ENCODE results near the gene IQGAP1.
"Not testable (repeated sequence)": the region's sequence is repeated elsewhere in the genome, so short reads cannot be mapped to it uniquely, and the experiment has no call there.

Gene IQGAP1

DNA sequence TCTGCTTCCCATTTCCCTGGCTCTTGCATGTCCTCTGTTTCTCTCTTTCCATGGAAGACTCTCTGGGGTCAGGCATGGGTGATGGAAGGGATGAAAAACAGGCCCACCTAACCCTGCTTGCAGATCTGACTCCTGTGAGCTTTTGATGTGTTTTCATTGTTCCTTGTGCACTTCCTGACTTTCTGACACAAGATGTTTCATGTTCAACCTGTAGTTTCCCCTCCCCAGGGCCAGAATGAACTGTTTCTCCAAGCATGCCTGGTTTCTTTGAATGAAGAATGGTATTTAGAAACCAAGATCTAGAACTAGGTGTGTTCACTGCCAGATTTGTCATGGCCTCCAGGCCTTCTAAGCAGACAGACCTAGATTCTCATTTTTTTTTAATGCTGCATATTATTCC is 105.6 kb downstream of the IQGAP1 start:
- DNase-seq = no peak

DNA sequence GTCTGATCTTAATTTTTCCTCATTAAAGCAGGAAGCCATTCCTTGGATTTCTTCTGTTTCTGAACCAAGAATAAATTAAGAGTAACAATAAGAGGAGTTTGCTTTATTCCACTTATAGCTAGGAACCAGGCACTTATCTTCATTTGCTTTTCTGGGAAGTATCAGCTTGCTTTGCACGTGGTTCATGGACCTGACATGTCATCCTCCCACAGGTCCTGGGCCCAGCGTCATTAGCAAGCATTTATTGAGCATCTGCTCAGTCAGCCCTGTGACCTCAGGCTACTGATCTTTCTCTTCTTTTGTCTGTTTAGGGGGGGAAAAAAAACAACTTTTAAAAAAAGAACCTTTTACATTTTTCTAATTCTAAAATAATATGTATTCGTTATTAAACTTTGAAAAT is 107.0 kb downstream of the IQGAP1 start:
- DNase-seq = no peak

DNA sequence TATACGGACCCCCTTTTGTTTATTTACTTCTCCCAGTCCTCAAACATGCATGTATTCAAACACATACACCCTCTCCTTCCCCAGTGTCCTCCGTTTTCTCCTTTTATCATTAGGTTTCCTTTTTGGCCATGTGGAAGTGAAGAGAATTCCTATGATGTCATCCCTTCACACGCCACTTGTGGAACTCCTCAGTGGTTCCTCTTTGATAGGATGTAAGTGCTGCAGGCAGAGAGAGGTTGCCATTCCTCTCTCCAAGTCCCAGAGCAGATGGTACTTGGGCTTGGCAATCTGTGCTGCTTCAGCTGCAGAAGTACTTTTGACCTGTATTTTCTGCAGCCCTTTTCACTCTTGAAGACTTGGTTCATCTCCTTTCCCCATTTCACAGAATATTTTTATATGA is 108.7 kb downstream of the IQGAP1 start:
- no peak for DNase-seq

DNA sequence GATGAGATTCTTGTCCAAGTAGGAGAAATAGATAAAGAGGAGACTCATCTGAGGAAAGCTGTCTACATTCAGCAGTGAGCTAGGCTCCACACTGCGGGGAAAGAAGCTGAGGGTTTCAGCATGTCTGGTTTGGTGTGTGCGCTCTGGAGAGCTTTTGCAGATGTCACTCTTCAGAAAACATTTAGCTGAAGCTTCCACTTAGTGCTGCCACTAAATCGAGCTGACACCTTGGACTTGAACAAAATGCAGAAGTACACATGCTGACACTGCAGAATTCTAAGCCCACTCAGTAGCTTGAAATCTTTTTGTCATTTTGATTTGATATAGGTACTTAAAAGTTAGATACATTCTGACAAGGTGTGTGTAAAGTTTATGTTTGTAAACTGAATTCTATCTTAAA is 109.3 kb downstream of the IQGAP1 start:
- DNase-seq = no peak

DNA sequence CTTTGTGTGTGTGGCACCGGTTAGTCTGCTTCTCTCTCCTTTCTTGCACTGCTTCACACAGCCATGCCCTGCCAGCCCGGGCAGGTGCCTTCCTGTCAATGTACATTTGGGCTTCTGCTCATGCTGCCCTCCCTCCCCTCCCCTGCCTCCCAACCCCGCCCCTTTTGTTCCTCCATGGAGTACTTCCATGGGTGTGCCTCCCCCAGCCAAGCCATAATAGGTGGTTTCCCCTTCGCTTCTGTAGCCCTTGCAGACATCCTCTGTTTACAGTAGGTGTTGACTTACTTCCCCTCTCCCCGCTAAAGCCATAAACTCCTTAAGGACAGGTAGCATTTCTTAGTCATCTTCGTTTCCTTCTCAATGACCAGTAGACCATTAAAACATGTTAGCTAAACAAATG is 109.9 kb downstream of the IQGAP1 start:
- no peak for DNase-seq

DNA sequence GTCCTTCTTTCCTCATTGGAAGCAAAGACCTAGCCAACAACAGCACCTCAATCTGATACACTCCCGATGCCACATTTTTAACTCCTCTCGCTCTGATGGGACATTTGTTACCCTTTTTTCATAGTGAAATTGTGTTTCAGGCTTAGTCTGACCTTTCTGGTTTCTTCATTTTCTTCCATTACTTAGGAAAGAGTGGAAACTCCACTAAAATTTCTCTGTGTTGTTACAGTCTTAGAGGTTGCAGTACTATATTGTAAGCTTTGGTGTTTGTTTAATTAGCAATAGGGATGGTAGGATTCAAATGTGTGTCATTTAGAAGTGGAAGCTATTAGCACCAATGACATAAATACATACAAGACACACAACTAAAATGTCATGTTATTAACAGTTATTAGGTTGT is 112.1 kb downstream of the IQGAP1 start:
- no peak for DNase-seq

DNA sequence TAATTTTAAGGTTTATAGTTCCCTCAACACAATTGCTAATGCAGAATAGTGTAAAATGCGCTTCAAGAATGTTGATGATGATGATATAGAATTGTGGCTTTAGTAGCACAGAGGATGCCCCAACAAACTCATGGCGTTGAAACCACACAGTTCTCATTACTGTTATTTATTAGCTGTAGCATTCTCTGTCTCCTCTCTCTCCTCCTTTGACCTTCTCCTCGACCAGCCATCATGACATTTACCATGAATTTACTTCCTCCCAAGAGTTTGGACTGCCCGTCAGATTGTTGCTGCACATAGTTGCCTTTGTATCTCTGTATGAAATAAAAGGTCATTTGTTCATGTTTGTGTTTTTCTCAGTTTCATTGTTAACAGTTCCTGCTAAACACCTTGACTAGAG is 113.9 kb downstream of the IQGAP1 start:
- no peak for DNase-seq

DNA sequence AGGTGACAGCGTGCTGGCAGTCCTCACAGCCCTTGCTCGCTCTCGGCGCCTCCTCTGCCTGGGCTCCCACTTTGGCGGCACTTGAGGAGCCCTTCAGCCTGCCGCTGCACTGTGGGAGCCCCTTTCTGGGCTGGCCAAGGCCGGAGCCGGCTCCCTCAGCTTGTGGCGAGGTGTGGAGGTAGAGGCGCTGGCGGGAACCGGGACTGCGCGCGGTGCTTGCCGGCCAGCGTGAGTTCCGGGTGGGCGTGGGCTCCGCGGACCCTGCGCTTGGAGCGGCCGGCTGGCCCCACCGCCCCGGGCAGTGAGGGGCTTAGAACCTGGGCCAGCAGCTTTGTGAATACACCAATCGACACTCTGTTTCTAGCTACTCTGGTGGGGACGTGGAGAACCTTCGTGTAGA is 122.7 kb downstream of the IQGAP1 start:
- not testable (repeated sequence) for DNase-seq

DNA sequence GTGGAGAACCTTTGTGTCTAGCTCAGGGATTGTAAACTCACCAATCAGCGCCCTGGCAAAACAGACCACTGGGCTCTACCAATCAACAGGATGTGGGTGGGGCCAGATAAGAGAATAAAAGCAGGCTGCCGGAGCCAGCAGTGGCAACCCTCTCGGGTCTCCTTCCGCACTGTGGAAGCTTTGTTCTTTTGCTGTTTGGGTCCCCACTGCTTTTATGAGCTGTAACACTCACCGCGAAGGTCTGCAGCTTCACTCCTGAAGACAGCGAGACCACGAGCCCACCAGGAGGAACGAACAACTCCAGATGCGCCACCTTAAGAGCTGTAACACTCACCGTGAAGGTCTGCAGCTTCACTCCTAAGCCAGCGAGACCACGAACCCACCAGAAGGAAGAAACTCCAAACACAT is 123.2 kb downstream of the IQGAP1 start:
- not testable (repeated sequence) for DNase-seq

DNA sequence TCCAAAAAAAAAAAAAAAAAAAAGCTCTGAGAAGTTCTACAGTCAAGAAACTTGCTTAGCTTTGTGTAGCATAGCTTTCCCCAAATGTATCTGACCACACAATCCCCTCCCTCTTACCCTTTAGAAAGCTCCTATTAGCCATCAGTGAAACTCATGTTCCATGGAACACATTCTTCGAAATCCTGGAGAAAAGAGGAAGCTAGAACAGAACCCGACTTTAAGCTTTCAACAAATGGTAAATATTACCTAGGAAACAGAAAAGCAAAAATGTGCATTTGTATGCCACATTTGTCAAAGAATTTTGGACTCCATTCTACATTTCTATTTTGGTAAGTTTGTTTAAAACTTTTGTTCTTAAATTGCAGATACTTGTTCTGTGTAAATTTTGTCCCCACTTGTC is 124.2 kb downstream of the IQGAP1 start:
- no peak for DNase-seq

DNA sequence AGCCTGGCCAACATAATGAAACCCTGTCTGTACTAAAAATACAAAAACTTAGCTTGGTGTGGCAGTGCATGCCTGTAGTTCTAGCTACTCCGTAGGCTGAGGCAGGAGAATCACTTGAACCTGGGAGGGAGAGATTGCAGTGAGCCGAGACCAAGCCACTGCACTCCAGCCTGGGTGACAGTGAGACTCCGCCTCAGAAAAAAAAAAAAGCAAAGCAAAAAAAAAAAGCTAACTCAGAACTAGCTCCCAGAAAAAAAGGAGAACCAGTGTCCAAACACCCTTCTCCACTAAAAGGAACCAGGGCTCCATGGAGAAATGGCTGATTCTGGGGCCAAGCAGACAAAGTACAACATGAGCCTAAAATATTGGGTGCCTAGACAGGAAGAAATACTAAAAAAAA is 124.9 kb downstream of the IQGAP1 start:
- DNase-seq = no peak

DNA sequence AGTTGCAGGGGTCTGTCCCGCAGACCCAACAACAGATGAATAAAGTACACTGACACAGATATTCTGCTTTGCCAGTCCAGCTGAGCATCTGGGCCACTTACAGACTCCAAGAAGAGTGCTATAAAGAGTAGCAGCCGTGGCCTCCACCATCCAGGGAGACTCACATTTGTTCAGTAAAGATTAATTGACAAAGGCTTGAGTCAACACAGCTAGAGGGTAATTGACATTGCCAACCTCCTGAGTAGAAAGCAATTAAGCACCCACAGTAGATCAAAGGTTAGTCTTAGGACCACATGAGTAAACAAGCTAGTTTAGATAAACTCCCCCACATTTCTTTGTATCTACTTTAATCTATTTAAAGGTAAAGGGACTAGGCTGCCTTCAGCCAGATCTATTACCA is 125.4 kb downstream of the IQGAP1 start:
- no peak for DNase-seq

DNA sequence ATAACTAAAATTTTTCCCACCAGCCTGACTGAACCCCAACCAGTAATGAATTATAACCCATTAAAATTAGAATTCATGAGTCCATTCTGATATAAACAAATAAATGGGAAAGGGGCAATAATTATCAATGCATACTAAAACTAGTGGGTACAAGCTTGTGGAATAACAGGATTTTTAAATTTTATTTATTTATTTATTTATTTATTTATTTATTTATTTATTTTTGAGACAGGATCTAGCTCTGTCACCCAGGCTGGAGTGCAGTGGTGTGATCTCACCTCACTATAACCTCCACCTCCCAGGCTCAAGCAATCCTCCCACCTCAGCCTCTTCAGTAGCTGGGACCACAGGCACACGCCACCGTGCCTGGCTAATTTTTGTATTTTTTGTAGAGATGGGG is 125.9 kb downstream of the IQGAP1 start:
- not testable (repeated sequence) for DNase-seq

DNA sequence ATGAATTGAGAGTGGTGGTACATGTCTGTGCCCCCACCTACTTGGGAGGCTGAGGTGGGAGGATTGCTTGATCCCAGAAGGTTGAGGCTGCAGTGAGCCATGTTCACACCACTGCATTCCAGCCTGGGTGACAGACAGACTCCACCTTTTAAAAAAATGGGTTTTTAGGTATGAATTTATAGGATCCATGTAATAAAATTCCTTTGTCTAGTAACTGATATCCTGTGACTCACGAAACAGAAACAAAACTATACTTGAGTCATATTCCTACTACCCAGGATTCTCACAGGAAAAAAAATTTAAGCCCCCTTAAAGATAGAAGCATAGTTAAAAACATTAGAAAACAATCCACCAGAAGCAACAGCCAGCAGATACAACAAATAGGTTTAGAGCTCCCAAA is 131.6 kb downstream of the IQGAP1 start:
- DNase-seq = peak; percentile 60

DNA sequence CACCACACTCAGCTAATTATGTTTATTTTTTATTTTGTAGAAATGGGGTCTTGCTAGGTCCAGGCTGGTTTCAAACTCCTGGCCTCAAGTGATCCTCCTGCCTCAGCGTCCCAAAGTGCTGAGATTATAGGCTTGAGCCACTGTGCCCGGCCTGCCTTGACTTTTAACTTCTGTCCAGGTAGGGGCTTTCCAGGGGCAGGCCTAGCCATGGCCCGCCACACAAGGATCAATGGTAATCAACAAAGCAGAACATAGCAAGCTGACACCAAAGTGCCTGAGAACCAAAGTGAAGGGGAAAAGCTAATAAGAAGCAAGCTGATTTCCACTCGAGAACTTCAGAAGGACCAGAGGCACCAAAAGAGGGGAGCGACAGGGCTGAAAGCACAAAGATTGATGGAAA is 132.3 kb downstream of the IQGAP1 start:
- DNase-seq = no peak

DNA sequence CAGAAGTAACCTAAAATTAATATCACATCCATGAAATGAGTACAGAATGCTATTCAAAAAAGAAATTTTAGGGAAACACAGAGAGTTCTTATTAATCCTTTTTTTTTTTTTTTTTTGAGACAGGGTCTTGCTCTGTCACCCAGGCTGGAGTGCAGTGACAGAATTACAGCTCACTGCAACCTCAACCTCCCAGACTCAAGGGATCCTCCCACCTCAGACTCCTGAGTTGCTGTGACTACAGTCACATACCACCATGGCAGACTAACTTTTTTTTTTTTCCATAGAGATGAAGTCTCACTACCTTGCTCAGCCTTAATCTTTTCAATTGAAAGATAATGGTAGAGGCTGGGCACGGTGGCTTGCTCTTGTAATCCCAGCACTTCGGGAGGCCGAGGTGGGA is 135.3 kb downstream of the IQGAP1 start:
- no peak for DNase-seq

DNA sequence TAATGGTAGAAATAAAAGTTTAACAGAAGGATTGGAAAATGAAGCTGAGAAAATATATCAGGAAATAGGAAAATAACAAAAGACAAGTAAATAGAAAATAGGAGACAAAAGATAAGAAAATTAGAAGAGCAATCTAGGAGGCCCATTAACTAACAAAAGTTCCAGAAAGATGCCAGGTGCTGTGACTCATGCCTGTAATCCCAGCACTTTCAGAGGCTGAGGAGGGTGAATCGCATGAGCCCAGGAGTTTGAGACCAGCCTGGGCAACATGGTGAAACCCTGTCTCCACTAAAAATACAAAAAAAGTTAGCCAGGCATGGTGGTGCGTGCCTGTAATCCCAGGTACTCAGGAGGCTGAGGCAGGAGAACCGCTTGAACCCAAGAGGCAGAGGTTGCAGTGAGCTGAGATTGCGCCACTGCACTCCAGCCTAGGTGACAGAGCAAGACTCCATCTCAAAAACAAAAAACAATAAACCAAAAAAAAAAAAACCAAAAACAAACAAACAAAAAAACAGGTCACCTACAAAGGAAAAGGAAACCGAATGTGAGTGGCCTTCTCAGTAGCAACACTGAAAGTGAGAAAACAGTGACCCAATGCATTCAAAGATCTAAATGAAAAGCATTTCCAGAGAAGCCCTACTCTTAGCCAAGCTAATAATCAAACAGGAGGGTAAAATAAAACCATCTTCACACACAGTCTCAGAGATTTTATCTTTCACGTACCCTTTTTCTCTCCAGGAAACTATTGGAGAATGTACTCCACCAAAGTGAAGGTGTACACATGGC is 136.2 kb downstream of the IQGAP1 start:
- peak; percentile 38 for DNase-seq

DNA sequence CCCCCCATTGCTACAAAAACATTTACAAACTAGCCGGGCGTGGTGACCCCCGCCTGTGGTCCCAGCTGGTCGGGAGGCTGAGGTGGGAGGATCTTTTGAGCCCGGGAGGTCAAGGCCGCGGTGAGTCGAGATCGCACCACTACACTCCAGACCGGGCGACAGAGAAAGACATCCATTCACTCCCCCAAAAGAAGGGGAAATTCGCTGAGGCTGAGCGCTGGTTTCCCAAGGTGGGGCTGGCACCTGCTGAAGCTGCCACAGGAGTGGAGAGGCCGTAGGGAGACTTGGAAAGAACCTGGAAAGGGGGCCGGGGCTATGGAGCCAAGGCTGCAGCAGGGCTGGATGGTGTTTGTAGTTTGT is 140.9 kb downstream of the IQGAP1 start:
- DNase-seq = no peak

DNA sequence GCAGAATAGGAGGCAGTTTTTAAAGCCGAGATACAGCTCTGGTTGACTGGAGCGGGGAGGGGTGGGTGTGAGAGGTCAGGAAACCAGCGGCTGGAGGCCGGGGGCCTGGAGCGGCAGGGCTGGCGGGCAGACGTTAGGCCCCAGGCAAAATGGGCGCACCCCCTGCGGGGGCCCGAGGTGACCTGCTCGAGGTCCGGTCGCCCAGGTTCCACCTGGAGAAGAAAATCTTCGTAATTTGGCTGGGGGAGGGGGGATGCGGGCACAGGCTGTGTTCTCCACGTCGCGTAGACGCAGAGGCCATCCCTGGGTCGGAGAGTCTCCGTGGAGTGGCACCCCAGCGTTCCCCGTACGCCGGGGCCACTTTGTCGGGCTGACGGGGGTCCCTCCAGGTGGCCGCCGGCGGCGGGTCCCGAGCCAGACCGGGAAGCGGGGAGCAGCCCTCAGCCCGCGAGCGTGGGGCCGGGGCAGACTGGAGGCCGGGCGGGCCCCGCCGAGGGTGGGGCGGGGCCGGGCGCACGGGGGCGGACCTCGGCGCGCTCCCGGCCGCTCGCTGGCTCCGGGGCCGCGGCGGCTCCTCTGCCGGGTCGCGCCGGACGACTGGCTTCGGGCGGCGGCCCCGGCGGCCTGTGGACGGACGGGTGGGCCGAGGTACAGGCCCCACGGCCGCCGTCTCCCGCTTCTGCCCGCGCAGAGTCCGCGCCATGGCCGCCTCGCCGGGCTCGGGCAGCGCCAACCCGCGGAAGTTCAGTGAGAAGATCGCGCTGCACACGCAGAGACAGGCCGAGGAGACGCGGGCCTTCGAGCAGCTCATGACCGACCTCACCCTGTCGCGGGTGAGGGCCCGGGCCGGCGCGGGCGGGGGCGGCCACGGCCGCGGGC is 141.6 kb downstream of the IQGAP1 start, which contains the start of gene CRTC3:
CRTC3 (plus strand) TSS at position 553 of the 879 bp plus-strand sequence; CDS start at position 702, 149 bp downstream.
- DNase-seq = peak; percentile 58

DNA sequence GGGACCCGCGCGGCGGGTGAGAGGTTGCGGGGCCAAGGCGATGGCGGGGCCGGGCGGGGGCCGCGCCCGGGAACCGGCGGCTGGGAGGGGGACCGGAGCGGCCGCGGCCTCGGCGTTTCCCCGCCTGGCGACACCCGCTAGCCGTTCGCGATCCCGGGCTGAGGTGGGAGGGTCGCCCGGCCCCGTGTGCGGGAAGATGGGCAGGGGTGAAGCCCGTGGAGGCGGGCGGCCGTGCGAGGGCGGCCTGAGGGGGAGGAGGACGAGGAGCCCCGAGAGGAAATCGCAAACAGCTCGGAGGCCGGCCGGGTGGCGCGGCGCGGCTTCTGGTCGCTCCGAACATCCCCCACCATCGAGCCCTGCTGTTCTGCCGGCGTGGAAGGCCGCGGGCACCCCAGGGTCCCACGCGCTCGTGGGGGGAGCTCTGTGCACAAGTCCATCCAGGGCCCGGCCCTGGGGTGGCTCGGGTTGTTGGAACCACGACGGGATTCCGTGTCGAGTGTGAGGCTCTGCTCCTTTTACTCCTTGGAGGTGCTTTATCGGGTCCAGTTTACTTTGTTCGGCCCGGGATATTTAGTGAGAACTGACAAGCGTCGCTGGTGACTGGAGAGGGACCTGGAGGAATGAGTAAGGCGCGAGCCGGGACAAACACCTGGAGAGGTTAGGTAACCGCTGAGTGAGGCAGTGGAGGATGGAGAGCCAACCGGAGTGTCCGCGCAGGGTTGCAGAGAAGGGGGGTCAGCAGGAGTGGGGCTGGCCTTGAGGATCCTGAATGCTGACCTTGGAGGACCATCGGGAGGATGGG is 142.4 kb downstream of the IQGAP1 start:
- peak; percentile 38 for DNase-seq

DNA sequence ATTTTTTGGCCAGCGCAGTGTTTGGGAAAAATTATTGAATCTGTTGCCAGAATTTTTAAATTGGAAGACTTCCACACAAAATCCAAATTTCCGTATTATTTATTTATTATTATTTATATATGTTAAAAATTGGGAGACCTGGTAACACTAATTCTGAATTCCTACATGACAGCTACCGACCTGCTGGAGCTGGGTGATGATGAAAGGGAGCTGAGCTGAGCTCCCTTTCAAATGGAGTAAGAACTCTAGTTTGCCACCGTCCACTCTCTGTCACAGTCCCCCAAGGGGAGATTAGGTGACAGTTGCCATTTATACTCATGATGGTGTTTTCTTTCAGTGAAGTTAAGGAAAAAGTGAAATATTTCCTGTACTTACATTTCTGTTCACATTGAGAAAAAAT is 143.1 kb downstream of the IQGAP1 start:
- DNase-seq = no peak

DNA sequence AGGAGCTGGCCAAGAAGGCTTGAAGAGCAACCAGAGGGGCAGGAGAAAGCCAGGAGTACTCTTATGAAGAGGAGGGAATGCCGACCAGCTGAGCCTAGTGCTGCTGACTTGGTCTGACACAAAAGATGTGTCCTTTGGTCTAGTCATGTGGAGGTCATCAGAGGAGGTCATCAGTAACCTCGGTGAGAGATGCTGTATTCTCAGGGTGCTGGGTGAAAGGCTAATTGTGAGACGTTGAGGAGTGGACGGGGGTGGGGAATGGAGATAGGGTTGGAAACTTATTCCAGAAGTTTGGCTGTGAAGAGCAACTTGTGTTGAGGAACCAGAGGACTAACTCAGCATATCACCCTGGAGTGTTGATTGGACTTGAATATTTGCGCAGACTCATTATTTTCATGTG is 147.2 kb downstream of the IQGAP1 start:
- DNase-seq = no peak

DNA sequence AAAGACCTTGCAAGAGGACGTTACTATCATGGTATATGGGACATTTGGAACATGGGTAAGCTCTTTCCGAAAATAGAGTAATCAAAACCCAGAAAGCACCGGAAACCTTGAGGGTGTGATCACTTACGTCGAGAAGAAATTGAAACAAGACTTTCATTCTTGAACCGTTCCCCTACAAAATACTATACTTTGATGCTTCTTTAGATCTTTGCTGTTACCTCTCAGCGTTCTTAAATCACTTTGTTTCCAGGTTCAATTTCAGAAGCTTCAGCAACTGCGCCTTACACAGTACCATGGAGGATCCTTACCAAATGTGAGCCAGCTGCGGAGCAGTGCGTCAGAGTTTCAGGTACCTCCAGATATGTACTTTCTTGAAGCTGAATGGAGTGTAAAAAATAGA is 151.7 kb downstream of the IQGAP1 start:
- DNase-seq = no peak

Measured in EL (cell line).